HT1080 (cell line): Measurements from ENCODE around the gene MAN1C1. TPM values are rescaled to one million over a fixed set of nuclear protein-coding genes. Genes with fewer than 3 reads are reported as not detected.
"Not testable (repeated sequence)": the region's sequence is repeated elsewhere in the genome, so short reads cannot be mapped to it uniquely, and the experiment has no call there.

Experiments used
- DNase-seq: peaks from one replicate; pipeline ENCODE4 v3.0.0-alpha.2; 2015; ENCODE audit warnings: low read depth
- total RNA-seq: library from RNA; depleted of rRNA; stranded (reverse); fragments of >200 nt; shearing (Covaris generic); gene quantifications from 2 replicates; pipeline ENCODE4 v1.2.3, GENCODE V29; 2014

Gene MAN1C1
- total RNA-seq, 1 experiment from 2014 or later, result not detected

DNA sequence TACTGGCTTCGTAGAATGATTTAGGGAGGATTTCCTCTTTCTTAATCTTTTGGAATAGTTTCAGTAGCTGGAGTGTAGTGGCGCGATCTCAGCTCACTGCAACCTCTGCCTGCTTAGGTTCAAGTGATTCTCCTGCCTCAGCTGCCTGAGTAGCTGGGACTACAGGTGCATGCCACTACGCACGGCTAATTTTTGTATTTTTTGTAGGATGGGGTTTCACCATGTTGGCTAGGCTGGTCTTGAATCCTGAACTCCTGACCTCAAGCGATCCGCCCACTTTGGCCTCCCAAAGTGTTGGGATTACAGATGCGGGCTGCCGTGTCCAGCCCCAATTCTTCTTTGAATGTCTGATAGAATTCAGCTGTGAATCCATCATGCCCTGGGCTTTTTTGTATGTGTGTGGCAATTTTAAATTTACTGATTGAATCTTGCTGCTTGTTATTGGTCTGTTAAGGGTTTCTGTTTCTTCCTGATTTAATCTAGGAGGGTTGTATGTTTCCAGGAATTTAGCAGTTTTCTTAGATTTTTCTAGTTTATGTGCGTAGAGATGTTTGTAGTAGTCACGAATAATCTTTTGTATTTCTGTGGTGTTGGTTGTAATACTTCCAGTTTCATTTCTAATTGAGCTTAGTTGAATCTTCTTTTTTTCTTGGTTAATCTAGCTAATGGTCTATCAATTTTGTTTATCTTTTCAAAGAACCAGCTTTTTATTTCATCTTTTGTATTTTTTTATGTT lies 15.3 kb downstream of the MAN1C1 start:
- no peak for DNase-seq

DNA sequence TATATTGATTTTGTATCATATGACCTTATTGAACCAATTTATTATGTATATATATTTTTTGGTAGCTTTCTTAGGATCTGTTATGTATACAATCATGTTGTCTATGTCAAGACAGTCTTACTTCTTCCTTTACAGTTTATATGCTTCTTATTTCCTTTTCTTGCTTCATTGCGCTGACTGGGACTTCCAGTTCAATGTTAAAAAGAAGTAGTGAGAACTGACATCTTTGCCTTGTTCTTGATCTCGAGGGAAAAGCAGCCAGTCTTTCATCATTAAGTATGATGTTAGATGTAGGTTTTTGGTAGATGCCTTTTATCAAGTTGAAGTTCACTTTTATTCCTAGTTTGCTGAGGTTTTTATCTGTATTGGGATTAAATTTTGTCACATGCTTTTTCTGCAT lies 17.5 kb downstream of the MAN1C1 start:
- no peak for DNase-seq

DNA sequence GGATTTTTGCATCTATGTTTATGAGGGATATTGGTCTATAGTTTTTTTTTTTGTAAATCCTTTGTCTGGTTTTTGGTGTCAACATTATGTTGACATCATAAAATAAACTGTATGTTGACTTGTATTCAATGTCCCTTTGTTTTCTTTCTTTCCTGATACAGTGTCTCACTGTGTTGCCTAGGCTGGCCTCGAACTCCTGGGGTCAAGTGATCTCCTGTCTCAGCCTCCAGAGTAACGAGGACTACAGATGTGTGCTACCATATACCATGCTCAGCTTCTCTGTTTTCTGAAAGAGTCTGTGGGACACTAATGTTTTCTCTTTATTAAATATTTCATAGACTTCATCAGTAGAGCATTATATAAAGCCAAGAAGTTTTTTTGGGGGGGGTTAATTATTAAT lies 18.3 kb downstream of the MAN1C1 start:
- no peak for DNase-seq

DNA sequence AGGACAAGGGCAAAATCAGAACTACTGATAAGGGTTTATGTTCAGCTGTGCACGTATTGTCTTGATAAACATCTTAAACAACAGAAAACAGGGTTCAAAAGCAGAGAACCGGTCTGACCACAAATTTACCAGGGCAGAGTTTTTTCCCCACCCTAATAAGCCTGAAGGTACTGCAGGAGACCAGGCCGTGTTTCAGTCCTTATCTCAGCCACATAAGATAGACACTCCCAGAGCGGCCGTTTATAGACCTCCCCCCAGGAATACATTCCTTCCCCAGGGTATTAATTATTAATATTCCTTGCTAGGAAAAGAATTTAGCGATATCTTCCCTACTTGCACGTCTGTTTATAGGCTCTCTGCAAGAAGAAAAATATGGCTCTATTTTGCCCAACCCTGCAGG lies 19.6 kb downstream of the MAN1C1 start:
- not testable (repeated sequence) for DNase-seq

DNA sequence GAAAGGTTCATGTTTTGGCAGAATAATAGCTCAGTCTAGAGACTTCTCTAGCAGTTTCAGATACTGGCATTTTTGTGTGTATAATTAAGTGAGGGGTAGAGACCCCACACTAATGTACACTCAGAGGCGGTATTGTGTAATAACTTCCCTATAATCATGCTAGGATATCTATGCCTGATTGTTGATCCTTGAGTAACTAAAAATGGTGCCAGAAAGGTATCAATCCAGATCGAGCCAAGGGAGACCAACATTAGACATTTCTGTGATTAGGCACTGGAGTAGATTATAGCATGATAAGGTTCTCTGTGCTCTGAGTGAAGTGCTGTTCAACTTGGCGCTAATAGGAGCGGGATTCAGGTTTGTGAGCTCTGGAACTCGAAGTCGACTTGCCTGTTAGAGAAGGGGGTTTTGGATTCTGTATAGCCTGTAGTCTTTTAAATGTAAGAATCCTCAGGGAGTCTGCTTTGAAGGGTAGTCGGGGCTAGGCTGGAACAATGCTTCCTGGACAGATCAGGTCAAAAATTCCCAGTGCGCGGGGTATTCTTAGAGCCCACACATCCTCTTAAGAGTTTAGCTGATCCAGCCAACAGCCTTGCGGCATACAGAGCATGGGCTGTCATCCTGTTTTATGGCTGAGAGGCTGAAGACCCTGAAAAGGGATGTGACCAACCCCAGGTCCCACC lies 24.2 kb downstream of the MAN1C1 start:
- DNase-seq, result no peak

DNA sequence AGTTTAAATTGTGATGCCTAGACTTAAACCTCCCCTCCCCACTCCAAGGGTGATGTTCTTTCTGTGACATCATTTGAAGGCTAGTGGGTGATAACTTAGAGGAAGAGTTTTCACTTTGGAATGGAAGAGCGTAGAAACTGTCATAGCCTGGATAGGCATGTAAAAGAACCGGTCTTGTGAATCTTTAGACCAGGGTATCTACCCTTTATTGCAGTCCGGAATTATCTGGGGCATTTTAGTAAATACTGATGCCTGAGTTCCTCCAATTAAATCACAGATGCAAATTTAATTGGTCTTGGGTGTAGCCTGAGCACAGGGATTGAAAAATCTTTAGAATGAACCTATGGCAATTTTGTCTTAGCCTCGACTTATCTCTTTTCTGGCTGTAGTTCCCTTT lies 24.7 kb downstream of the MAN1C1 start:
- no peak for DNase-seq

DNA sequence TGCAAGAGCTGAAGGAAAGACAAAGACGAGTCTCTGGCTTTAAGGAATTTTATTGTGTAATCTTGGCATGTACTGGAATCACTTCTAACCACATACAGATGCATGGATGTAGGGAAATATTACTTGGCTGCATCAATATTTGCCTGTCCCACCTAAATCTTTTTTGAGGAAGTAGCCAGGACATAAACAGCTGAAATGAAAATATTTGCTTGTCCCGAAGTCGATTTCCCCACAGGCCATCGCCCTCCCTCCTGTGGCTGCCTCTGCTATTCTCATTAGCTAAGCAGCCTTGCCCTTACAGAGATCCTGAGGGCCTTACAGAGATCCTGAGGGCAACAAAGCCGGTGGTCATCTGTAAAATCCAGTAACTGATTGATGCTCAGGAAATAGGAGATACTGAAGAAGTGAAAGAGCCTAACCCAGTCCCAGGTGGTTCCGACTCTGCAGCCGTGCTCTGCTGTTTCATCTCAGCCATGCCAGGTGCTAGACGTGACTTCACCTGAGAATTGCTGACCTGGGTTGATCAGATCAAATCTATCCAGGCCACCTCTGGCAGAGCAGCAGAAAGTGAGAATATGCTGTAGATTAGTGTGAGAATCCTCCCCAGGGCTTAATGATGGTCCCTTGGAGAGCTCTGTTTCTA lies 25.5 kb downstream of the MAN1C1 start:
- DNase-seq, result no peak

DNA sequence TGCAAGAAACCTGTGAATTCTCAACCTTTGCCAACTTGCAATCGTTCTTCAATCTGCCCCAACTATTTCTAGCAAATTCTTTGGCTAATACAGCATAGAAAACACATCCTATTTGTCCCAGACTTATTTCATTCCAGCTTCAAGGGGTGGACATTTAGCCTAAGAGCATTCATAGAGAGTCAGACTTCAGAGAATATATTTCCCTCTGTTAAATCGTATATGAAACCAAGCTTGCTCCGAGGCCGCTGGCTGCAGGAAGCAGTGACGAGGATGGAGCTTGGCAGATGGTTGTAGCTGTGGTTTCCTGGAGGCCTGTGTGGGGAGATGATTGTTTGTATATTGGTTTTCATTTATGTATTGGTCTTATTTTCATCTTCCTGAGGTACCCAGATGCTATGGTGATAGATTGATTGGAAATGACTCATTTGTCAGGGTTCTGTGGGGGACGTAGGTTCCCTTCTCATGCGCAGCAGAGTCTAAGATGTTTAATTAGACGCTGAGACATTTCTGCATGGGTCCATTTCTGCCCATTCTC lies 26.1 kb downstream of the MAN1C1 start:
- peak; percentile 52 for DNase-seq

DNA sequence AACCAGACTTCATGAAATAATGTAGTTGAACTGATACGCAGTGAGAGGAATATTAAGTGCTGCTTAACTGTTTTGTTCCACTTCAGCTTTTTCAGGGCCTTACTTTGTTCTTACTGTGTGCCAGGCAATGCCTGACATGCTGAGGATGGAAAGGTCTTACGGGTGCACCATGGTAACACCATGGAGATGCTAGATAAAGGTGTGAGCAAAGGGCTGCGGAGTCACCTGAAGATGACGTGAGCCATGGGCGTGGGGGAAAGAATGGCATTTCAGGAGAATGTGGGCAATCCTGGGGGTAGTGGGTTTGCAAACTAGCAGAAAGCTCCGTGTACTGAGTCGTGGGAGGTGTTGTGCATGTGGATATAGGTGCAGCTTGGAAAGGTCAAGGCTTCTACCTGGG lies 27.3 kb downstream of the MAN1C1 start:
- no peak for DNase-seq

DNA sequence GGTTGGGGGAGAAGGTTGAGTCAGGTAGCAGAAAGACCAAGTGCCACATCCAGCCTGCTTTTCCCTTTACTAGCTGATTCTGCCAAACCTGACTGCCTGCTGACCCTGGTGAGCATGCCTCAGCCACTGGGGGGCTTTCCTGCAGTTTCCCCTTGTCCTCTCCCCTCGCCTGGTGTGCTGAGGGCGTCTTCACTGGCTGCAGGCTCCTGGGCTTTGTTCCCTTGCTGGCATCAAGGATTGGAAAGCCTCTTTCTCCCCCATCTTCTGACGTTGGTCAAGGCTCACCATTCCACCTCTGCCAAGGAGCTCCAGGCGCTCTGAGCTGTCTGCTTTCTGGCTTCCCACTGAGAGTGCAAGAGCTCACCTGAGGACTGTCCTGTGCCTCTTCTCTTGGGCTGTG lies 28.4 kb downstream of the MAN1C1 start:
- DNase-seq, result no peak

DNA sequence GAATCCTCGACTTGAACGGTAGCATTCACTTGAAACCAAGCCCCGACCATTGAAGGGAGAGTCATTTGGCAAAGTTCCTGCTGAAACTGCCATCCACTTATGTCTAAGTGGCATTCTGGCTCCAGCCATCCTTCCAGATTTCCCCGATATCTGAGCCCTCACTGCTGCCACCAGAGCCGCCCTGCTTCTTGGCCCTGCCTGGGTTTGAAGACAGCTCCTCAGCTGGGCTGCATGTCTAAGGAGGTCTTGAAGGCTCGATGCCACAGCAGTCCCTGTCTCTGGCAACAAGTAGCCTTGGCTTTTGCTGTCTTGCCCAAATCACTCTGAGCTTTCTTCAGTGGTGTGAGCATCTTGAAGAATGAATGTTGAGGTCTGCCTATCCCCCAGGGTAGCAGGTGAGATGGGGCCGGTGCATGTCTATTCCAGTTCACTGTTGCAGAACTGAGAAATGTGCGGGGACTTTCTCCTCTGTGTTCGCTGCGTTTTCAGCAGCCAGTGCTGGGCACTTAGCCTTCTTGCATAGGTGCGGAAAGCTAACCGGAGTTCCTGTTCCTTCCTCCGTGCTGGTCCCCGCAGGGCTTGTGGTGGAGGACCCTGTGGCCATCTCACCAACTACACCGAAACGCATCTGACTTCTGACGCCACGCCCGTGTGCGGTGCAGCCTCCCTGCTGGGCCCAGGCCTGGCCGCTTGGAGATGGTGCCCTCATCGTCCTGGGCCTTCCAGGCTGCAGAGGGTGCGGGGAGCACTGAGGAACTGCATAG lies 29.2 kb downstream of the MAN1C1 start:
- DNase-seq, result no peak

DNA sequence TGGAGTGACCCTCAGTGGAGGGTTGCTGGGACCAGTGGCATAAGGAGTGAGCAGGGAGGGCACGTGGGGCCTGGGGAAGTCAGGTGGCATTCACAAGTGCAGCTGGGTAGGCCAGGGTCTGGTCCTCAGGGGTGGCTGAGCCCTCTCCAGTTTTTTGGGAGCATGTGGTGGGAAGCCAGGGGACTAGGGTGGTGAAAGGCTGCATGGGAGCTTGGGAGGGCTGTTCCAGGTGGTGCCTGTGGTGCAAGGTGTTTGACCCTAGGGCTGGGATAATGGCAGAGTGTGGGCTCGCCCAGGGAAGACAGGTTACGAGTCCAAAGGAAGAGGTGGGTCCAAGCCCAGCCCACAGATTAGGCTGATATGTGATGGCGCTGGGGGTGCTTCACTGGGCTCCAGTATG lies 30.5 kb downstream of the MAN1C1 start:
- no peak for DNase-seq

DNA sequence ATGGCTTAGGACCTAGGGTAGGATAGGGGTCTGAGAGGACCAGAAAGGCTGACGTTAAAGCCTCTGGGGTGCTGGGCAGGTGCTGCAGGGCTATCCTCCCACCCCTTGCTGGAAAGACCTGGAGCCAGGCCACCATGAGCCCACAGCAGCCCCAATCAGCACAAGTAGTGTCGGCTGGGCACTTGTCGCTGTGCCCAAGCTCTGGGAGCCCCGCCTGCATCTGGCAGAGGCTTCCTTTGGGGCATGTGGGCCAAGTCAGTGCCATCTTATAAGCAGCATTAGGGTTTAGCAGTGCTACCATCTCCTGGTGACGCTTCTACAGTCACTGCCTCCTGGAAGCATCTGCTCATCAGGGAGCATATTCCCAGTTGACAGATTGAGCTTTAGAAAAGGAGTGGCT lies 31.3 kb downstream of the MAN1C1 start:
- DNase-seq, result no peak

DNA sequence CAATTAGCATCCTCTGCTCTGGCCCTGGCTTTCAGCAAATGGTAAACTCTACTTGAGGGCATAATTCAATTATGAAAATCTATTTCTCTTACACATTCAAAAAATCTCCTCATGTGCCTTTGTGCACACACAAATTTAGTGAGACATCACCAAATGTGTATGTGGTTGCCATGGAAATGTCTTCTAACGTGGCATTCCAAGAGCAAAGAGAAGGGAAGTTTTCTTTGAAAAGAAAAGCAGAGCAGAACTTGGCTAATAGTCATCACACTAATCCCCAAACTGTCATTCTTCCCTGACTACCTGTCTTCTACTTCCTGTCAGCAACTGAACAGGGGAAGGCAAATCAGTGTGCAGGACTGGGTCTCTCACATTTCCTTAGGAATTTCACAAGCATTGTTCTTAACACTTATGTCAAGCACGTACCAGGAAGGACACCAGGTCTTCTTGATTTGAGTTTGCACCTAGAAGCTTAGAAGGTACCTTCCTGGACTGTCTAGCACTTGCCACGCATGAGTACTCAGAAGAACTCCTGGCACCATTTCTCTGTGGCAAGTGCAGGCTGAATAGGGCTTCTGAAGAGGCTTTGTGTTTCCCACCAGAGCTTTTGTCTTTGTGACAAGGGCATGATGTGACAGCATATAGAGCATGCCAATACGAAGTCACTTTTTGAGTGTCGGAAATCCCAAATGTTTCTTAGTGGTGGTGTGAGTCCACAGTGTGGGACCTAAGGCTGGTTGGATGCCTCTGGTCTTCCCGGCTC lies 32.3 kb downstream of the MAN1C1 start:
- no peak for DNase-seq

DNA sequence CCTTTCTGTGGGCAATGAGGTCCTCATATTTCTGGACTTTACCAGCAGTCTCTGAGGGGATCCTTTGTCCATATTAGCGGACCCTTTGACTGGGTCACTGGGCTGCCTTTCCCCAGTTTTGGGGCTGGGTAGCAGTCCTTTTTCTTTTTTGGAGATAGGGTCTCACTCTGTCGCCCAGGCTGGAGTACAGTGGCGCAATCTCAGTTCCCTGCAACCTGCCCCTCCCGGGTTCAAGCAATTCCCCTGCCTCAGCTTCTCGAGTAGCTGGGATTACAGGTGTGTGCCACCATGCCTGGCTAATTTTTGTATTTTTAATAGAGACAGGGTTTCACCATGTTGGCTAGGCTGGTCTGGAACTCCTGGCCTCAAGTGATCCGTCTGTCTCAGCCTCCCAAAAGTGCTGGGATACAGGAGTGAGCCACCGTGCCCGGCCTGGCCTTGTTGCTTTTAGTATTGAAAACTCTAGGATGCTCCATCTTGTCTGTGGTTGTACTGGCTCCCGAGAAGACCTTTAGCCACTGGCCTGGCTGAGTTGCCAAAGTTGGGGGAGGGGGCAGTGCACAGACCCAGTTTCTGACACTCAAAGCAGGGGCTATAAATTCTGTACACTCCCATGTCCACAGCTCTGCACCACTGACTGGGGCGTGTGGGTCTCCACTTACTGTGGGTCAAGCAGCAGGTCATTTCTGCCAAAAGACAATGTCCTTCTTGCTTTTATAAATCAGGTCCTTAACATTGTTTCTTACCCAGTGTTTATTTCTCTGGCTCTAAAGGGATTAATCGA lies 33.1 kb downstream of the MAN1C1 start:
- DNase-seq, result no peak

DNA sequence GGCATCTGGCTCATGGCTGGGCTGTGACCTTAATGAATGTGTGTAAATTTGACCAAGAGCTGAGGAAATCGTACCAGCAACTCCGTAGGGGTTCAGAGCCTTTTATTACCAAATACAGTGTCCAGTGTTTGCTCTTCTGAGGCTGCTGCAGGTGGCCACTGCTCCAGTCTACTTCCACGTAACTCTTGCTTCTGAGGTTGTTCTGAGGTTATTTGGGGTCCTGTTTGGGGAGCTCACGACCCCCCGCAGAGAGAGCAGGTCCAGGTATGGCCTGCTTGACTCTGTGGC lies 33.6 kb downstream of the MAN1C1 start:
- no peak for DNase-seq

DNA sequence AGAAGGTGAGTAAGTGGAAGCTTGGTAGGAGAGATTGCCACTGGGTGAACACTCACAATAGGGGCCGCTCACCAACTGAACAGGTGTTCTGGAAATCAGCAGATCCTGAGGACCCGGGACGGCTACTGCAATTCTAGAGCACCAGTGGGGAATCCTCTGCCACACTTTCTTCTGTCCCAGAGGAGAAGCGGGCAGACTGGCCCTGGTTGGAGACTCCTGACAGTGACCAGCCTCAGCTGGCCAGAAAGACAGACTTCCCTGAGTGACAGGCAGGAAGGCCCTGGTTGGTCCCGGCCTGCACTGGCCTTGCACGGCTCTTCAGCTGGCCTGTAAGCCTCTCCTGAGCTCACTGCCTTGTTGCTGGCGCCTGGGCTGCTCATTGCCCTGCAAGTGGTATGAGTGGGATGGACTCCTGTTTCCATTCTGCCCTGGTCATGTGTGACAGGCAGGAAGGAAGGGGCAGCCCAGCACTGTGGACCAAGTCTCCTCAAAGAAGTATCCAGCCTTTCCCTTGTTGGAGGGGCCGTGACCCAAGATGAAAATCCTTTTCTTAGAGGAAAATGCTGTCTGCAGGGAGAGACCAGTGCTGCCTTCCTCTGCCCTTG lies 34.5 kb downstream of the MAN1C1 start:
- DNase-seq, result no peak

DNA sequence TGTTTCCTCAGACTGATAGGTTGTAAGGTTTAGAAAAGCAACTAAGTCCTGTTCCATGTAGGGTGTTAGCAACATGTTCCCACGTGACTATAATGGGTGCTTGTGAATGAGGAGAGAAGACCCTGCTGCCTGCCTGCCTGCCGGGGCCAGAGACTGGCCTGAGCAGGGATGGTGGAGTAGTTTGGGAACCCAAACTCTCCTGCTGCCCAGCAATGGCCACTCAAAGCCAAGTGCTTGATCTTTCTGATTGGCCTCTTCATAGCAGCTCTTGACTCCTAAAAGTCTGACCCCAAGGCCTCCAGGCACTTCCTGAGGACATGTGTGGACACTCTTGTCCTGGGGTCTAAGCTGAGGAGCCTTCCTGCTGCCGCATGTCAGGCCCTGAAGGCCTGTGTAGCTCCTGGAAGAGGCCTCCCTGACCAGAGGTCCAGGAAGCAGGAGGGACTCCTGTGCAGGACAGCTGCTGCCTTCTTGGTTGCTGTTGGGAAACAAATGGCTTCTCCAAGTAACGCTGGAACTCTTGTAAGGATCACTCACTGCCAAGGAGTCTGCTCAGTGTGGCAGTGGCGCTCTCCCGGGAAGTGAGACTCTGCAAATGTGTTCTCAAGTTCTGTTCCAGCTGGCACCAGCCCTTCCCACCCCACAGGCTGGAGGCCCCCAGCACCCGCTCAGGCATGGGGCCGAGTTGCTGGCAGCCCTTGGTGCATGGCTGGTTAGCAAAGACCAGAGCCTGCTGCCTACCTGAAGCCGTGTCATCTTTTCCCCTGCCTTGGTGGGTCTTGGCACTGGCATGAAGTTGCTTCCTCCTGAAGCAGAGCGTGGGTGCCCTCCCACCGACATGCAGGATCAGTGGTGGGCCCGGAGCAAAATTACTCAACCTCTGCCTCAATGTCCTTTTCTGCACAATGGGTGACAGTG lies 35.5 kb downstream of the MAN1C1 start:
- no peak for DNase-seq

DNA sequence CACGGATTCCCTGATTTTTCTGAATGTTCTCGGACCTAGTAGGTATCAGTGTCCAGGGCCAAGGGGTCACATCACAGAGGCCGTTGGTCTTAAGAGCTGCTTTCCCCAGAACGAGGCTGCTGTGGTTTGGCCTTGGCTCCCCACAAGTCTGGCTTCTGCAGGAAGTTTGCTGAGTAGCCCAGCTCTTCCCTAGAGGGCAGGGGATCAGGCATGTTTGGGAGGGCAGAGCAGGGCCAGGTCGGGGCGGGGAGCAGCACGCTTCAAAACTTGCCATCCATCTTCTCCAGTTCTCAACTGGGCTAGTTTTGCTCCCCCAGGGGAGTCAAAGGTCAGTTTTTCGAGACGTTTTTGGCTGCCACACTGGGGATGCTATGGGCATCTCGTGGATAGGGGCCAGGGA lies 37.0 kb downstream of the MAN1C1 start:
- no peak for DNase-seq
